ENCODE measurements around the gene TMEM63A.
A peak's percentile ranks its signal among the peaks of the same experiment; 100 is the strongest.
"Not testable (repeated sequence)": the region's sequence is repeated elsewhere in the genome, so short reads cannot be mapped to it uniquely, and the experiment has no call there.

Gene TMEM63A

DNA sequence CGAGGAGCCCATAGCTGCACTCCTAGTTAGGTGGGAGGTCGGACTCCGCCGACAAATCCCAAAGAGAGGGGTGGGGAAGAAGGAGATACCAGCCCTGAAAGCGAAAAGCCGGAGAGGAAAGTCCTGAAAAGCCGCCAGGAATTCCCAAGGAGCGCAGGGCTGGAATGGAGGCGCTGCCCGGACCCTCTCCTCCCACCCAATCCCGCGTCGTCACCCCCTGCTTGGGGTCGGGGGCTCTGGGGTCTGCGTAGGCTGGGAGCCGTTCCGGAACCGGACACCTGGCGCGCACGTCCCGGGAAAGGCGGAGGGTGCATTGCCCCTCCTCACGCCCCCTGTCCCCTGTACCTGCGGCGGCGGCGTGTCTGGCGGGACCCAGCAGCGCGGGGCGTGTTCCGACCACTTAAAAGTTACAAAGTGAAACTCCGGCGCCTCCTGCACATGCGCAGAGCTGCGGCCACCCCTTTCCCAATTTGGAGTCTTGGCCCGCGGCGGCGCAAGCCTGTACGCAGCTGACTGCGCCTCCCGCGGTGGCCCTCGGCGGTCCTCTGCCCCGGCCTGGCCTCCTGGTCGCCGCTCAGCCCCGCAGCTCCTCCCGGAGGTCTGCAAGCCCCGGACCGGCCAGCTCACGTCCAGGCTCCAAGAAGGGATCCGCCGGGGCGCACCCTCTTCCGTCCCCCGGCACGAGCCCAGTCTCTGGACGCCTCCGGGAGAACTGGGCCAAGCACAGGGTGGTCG, at the start of gene TMEM63A:
TMEM63A (minus strand) TSS at position 422 of the 735 bp plus-strand sequence. CDS start 4,800 bp downstream, outside the sequence.
- peak within 1 kb of the TSS; percentile 77 for H3K4me2 ChIP-seq (ENCODE audit: low read depth, low read length, poor library complexity, severe bottlenecking)
- H4K20me1 ChIP-seq (ENCODE audit: low read depth, low read length) = no peaks in the 10 kb centered on the region
- no peaks in the 10 kb centered on the region for H3K9me3 ChIP-seq (ENCODE audit: insufficient read depth, low read length)
- H3K4me3 ChIP-seq (ENCODE audit: insufficient read depth, low read length, poor library complexity, severe bottlenecking) = peak within 1 kb of the TSS; percentile 61
- no peak for TF ChIP-seq EZH2phosphoT487 (conservative IDR thresholded peaks at IDR 0.05; ENCODE audit: low read length)
- TF ChIP-seq, protein P1, sequence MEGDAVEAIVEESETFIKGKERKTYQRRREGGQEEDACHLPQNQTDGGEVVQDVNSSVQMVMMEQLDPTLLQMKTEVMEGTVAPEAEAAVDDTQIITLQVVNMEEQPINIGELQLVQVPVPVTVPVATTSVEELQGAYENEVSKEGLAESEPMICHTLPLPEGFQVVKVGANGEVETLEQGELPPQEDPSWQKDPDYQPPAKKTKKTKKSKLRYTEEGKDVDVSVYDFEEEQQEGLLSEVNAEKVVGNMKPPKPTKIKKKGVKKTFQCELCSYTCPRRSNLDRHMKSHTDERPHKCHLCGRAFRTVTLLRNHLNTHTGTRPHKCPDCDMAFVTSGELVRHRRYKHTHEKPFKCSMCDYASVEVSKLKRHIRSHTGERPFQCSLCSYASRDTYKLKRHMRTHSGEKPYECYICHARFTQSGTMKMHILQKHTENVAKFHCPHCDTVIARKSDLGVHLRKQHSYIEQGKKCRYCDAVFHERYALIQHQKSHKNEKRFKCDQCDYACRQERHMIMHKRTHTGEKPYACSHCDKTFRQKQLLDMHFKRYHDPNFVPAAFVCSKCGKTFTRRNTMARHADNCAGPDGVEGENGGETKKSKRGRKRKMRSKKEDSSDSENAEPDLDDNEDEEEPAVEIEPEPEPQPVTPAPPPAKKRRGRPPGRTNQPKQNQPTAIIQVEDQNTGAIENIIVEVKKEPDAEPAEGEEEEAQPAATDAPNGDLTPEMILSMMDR (IDR thresholded peaks at IDR 0.05; ENCODE audit: insufficient read depth, low read length, poor library complexity, severe bottlenecking) = no peak
- no peaks in the 10 kb centered on the region for H3K79me2 ChIP-seq (ENCODE audit: insufficient read depth, low read length)
- H3K36me3 ChIP-seq (ENCODE audit: low read length) = no peaks in the 10 kb centered on the region
- H3F3A ChIP-seq (ENCODE audit: insufficient read depth) = no peaks in the 10 kb centered on the region
- H3K27me3 ChIP-seq (ENCODE audit: low read length) = no peaks in the 10 kb centered on the region
- H3K27ac ChIP-seq (ENCODE audit: low read depth, low read length) = no peak within 1 kb of the TSS
- H3K9ac ChIP-seq (ENCODE audit: low read length) = peak within 1 kb of the TSS; percentile 61
- H3K9me2 ChIP-seq (replicated peaks; ENCODE audit: insufficient read depth, low read length) = no peaks in the 10 kb centered on the region
- peak within 1 kb of the TSS; percentile 97 for H2AFZ ChIP-seq (ENCODE audit: low read depth, low read length, severe bottlenecking)

DNA sequence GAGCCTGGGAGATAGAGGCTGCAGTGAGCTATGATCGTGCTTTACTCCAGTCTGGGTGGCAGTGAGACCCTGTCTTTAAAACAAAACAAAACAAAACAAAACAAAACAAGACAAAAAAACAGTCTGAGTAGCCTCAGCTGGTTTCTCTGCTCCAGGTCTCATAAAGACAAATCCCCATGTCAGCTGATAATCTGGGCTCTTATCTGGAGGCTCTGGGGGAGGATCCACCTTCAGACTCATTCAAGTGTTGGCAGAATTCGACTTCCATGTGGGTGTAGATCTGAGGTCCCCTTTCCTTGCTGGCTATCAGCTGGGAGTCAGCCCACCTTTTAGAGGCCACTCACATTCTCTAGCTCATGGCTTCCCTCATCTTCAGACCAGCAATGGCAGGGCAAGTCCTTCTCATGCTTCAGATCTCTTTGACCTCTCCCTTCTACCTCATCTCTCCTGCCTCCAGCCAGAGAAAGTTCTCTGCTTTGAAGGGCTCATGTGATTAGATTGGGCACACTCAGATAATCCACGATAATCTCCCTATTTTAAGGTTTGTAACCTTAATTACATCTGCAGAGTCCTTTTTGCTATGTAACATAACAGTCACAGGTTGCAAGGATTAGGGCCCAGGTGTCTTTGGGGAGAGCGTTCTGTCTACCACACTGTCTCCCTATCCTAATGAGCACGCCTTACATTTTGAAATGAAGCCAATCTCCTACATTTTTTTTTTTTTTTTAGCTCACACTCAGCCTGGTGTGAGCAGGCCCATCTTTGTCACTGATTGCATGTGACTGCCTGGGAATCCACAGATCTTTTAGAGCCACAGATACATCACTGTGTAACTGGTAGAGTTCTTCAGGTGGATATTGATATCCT, 49.3 kb upstream of the TMEM63A start:
- Histone ChIP-seq H3K4me2 (ENCODE audit: low read depth, low read length, poor library complexity, severe bottlenecking) (no peak overlapping the region), H3K27me3 (ENCODE audit: low read length) (no peaks in the 10 kb centered on the region), H3K9ac (ENCODE audit: low read length) (no peak overlapping the region), H3K9me3 (ENCODE audit: insufficient read depth, low read length) (no peaks in the 10 kb centered on the region), H3K4me3 (ENCODE audit: insufficient read depth, low read length, poor library complexity, severe bottlenecking) (no peak overlapping the region), H3F3A (ENCODE audit: insufficient read depth) (no peaks in the 10 kb centered on the region), H3K36me3 (ENCODE audit: low read length) (no peaks in the 10 kb centered on the region), H3K79me2 (ENCODE audit: insufficient read depth, low read length) (no peaks in the 10 kb centered on the region), H2AFZ (ENCODE audit: low read depth, low read length, severe bottlenecking) (no peak overlapping the region), H3K27ac (ENCODE audit: low read depth, low read length) (no peak overlapping the region), H3K9me2 (replicated peaks; ENCODE audit: insufficient read depth, low read length) (no peaks in the 10 kb centered on the region), H4K20me1 (ENCODE audit: low read depth, low read length) (no peaks in the 10 kb centered on the region)
- TF ChIP-seq, protein P1 (IDR thresholded peaks at IDR 0.05; ENCODE audit: insufficient read depth, low read length, poor library complexity, severe bottlenecking) = no peak
- TF ChIP-seq EZH2phosphoT487 (conservative IDR thresholded peaks at IDR 0.05; ENCODE audit: low read length) = no peak

DNA sequence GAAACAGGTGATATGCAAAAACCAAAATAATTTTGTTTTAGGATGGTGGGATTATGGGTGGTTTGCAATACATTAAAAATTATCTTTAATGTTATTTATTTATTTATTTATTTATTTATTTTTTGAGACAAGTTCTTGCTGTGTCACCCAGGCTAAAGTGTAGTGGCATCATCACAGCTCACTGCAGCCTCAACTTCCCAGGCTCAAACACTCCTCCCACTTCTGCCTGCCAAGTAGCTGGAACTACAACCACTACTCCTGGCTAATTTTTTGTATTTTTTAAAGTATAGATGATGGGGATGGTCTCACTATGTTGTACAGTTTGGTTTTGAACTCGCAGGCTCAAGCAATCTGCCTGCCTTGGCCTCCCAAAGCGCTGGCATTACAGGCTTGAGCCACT, 48.4 kb upstream of the TMEM63A start:
- Histone ChIP-seq H3K36me3 (ENCODE audit: low read length) (no peaks in the 10 kb centered on the region), H4K20me1 (ENCODE audit: low read depth, low read length) (no peaks in the 10 kb centered on the region), H3F3A (ENCODE audit: insufficient read depth) (peaks cover 4% of the 10 kb centered on the region; the same call in 1 of the 2 replicates), H3K27ac (ENCODE audit: low read depth, low read length) (no peak overlapping the region), H3K79me2 (ENCODE audit: insufficient read depth, low read length) (no peaks in the 10 kb centered on the region), H3K4me3 (ENCODE audit: insufficient read depth, low read length, poor library complexity, severe bottlenecking) (no peak overlapping the region), H3K9ac (ENCODE audit: low read length) (no peak overlapping the region), H3K9me2 (replicated peaks; ENCODE audit: insufficient read depth, low read length) (no peaks in the 10 kb centered on the region), H3K27me3 (ENCODE audit: low read length) (no peaks in the 10 kb centered on the region), H3K4me2 (ENCODE audit: low read depth, low read length, poor library complexity, severe bottlenecking) (no peak overlapping the region), H2AFZ (ENCODE audit: low read depth, low read length, severe bottlenecking) (no peak overlapping the region), H3K9me3 (ENCODE audit: insufficient read depth, low read length) (no peaks in the 10 kb centered on the region)
- TF ChIP-seq, protein P1 (IDR thresholded peaks at IDR 0.05; ENCODE audit: insufficient read depth, low read length, poor library complexity, severe bottlenecking) = no peak
- no peak for TF ChIP-seq EZH2phosphoT487 (conservative IDR thresholded peaks at IDR 0.05; ENCODE audit: low read length)

DNA sequence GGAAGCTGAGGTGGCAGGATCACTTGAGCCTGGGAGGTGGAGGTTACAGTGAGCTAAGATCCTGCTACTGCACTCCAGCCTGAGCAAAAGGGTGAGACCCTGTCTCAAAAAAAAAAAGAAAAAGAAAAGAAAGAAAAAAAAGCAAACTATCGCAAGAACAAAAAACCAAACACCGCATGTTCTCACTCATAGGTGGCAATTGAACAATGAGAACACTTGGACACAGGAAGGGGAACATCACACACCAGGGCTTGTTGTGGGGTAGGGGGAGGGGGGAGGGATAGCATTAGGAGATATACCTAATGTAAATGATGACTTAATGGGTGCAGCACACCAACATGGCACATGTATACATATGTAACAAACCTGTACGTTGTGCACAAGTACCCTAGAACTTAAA, 47.3 kb upstream of the TMEM63A start:
- not testable (repeated sequence) for H3K79me2 ChIP-seq (ENCODE audit: insufficient read depth, low read length); H3K4me2 ChIP-seq (ENCODE audit: low read depth, low read length, poor library complexity, severe bottlenecking); H3K4me3 ChIP-seq (ENCODE audit: insufficient read depth, low read length, poor library complexity, severe bottlenecking); H4K20me1 ChIP-seq (ENCODE audit: low read depth, low read length); H3K9me2 ChIP-seq (replicated peaks; ENCODE audit: insufficient read depth, low read length); H3F3A ChIP-seq (ENCODE audit: insufficient read depth); H3K27ac ChIP-seq (ENCODE audit: low read depth, low read length); H2AFZ ChIP-seq (ENCODE audit: low read depth, low read length, severe bottlenecking); H3K9ac ChIP-seq (ENCODE audit: low read length); H3K9me3 ChIP-seq (ENCODE audit: insufficient read depth, low read length); H3K27me3 ChIP-seq (ENCODE audit: low read length); H3K36me3 ChIP-seq (ENCODE audit: low read length)

Measured in SU-DHL-6 (cell line).